Activated naive CD4-positive, alpha-beta T cell treated with anti-CD3 and anti-CD28 coated beads, Interleukin-2, amount 50 U/mL, for 16 hours (primary cell): Measurements from ENCODE around the gene UBXN4.

Experiments used
- DNase-seq: peaks from one replicate; pipeline ENCODE4 v3.0.0-alpha.2; 2020

The UBXN4 gene

GRCh38 chr2:135815269-135815668 is 73.6 kb downstream of the UBXN4 start:
- DNase-seq = no peak

GRCh38 chr2:135817466-135817865 is 75.8 kb downstream of the UBXN4 start:
- no peak for DNase-seq

GRCh38 chr2:135817951-135818350 is 76.3 kb downstream of the UBXN4 start:
- DNase-seq = no peak

GRCh38 chr2:135818937-135819610 is 77.4 kb downstream of the UBXN4 start:
- peak; percentile 40 for DNase-seq

- peak; percentile 81 for DNase-seq
Observed at GRCh38 chr2:135820003-135820618, 78.5 kb downstream of the UBXN4 start.

GRCh38 chr2:135821190-135821589 is 79.5 kb downstream of the UBXN4 start:
- DNase-seq = no peak

GRCh38 chr2:135822855-135823254 is 81.2 kb downstream of the UBXN4 start:
- DNase-seq = no peak

- DNase-seq = no peak
Observed at GRCh38 chr2:135825131-135825530, 83.5 kb downstream of the UBXN4 start.

GRCh38 chr2:135825550-135826176 is 84.0 kb downstream of the UBXN4 start:
- no peak for DNase-seq

GRCh38 chr2:135826544-135826943 is 84.9 kb downstream of the UBXN4 start:
- no peak for DNase-seq

GRCh38 chr2:135829378-135830135 is 87.9 kb downstream of the UBXN4 start:
- DNase-seq = no peak

GRCh38 chr2:135831180-135831812 is 89.6 kb downstream of the UBXN4 start:
- no peak for DNase-seq

- no peak for DNase-seq
Observed at GRCh38 chr2:135832891-135833290, 91.2 kb downstream of the UBXN4 start.
